ENCODE measurements around the gene FOXA2.

DNA sequence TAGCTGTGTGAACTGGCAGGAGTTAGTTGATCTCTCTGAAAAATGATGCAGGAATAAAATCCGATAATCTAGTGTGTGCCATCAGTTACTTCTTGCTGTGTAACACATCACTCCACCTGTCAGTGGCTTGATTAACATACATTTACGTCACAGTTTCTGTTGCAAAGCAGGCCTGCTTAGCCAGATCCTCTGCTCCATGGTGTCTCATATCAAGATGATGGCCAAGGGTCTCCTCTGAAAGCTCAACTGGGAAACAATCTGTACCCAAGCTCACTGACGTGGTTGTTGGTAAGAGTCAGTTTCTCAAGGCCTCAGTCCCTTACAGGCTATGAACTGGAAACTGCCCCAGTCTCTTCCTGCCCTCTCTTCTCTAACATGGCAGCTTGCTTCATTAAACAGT lies 51.8 kb downstream of the FOXA2 start:
- TF ChIP-seq FOXA1 (IDR thresholded peaks at IDR 0.05) (no peak), BHLHE40 (IDR thresholded peaks at IDR 0.05; ENCODE audit: borderline replicate concordance) (no peak), SUZ12 (IDR thresholded peaks at IDR 0.05) (no peak), HDGF (IDR thresholded peaks at IDR 0.05; ENCODE audit: borderline replicate concordance) (no peak), FOXM1 (IDR thresholded peaks at IDR 0.05; ENCODE audit: borderline replicate concordance) (no peak)
- TF ChIP-seq, protein P1, sequence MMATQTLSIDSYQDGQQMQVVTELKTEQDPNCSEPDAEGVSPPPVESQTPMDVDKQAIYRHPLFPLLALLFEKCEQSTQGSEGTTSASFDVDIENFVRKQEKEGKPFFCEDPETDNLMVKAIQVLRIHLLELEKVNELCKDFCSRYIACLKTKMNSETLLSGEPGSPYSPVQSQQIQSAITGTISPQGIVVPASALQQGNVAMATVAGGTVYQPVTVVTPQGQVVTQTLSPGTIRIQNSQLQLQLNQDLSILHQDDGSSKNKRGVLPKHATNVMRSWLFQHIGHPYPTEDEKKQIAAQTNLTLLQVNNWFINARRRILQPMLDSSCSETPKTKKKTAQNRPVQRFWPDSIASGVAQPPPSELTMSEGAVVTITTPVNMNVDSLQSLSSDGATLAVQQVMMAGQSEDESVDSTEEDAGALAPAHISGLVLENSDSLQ (IDR thresholded peaks at IDR 0.05): no peak

All from HEK293T (cell line).